Small intestine (tissue), 7 donors: ENCODE results near the gene UCKL1. TPM values are rescaled to one million over a fixed set of nuclear protein-coding genes. Genes with fewer than 3 reads are reported as not detected.
"Not testable (repeated sequence)": the region's sequence is repeated elsewhere in the genome, so short reads cannot be mapped to it uniquely, and the experiment has no call there.

Experiments
- DNase-seq, 2 donors: peaks; one replicate each; pipeline versions ENCODE4 v3.0.0 to v3.0.0-alpha.2; 2013
- FAIRE-seq: peaks from 2 replicates; lab custom pipeline; 2012; peaks lifted over from hg19 to GRCh38; lab: Jason Lieb, UNC
- H3K27ac ChIP-seq, 3 donors: one replicate each; pipeline ENCODE4 v1.5.1; 2013; ENCODE audit warnings: low read length in 2 of 3, mild to moderate bottlenecking in 2 of 3, control low read depth in 1 of 3, inconsistent platforms in 1 of 3, low read depth in 1 of 3, moderate library complexity in 1 of 3
- H3K27me3 ChIP-seq, 3 donors: one replicate each; pipeline ENCODE4 v1.6.1; 2013; ENCODE audit warnings: low read length in 3 of 3, inconsistent platforms in 1 of 3; ENCODE audit not compliant: control insufficient read depth in 3 of 3, insufficient read depth in 3 of 3
- H3K36me3 ChIP-seq, 3 donors: one replicate each; pipeline ENCODE4 v1.6.1; 2013; ENCODE audit warnings: low read length in 3 of 3, inconsistent platforms in 1 of 3, low read depth in 1 of 3, mild to moderate bottlenecking in 1 of 3, moderate library complexity in 1 of 3; ENCODE audit not compliant: control insufficient read depth in 3 of 3, insufficient read depth in 2 of 3
- H3K4me1 ChIP-seq, 3 donors: one replicate each; pipeline ENCODE4 v1.6.1; 2013; ENCODE audit warnings: low read length in 2 of 3, inconsistent platforms in 1 of 3, low read depth in 1 of 3, mild to moderate bottlenecking in 1 of 3, moderate library complexity in 1 of 3; ENCODE audit not compliant: control insufficient read depth in 3 of 3, insufficient read depth in 2 of 3
- H3K4me3 ChIP-seq, 3 donors: one replicate each; pipeline ENCODE4 v1.5.1; 2013; ENCODE audit warnings: low read length in 3 of 3, control low read depth in 1 of 3, inconsistent platforms in 1 of 3, low read depth in 1 of 3, mild to moderate bottlenecking in 1 of 3, moderate library complexity in 1 of 3
- H3K9me3 ChIP-seq, 2 donors: one replicate each; pipeline ENCODE4 v1.6.1; 2013; ENCODE audit warnings: low read depth in 1 of 2, low read length in 1 of 2; ENCODE audit not compliant: control insufficient read depth in 2 of 2, insufficient read depth in 1 of 2
- WGBS, 3 donors: extraction: QIAGEN DNeasy Blood & Tissue Kit; methylation state at CpG; one replicate each; pipeline ENCODE4 v1.1.7; 2013; 5-methylcytosine and 5-hydroxymethylcytosine counted together
- polyA plus RNA-seq, 4 donors: library from polyadenylated mRNA; stranded (reverse) in 3 of 4; unstranded in 1 of 4; fragments of 200-250 nt in 3 of 4; fragments of 120-200 nt in 1 of 4; gene quantifications; one replicate each; pipeline versions ENCODE4 v1.2.1 to v1.2.3, GENCODE V29; 2013
- donor health status: healthy with polysubstance abuse.
- donor health status: control.
- donor health status: control.
- donor health status: Bipolar disorder and iron deficiency.
- donor health status: healthy.

Gene UCKL1
- polyA plus RNA-seq, 4 donors, result 47.1 to 131 (median 64.9) TPM

GRCh38 chr20:63963348-63963741 lies 7.1 kb upstream of the UCKL1 start:
- H3K4me3 ChIP-seq, result no peak overlapping the region
- 89 to 96% (median 91%) methylated on average over 25 to 27 of the region's 27 CpGs for WGBS, 3 donors
- H3K36me3 ChIP-seq, result peaks cover 0 to 76% (median 0%) of the 10 kb centered on the region in 3 donors
- no peak overlapping the region for H3K27ac ChIP-seq
- no peaks in the 10 kb centered on the region for H3K27me3 ChIP-seq
- DNase-seq (no peak), FAIRE-seq (no peak)
- peaks cover 0 to 38% of the 10 kb centered on the region in 2 donors for H3K9me3 ChIP-seq
- H3K4me1 ChIP-seq, result no peaks in the 10 kb centered on the region

GRCh38 chr20:63962426-63963347 lies 6.5 kb upstream of the UCKL1 start:
- Histone ChIP-seq H3K36me3 (peaks cover 0 to 72% (median 0%) of the 10 kb centered on the region in 3 donors), H3K4me1 (peaks cover 0 to 5% (median 0%) of the 10 kb centered on the region in 3 donors), H3K4me3 (no peak overlapping the region), H3K27me3 (no peaks in the 10 kb centered on the region), H3K27ac (no peak overlapping the region), H3K9me3 (peaks cover 0 to 32% of the 10 kb centered on the region in 2 donors)
- DNase-seq (no peak), FAIRE-seq (no peak)
- 95 to 97% (median 96%) methylated on average over 51 to 61 of the region's 61 CpGs for WGBS, 3 donors

GRCh38 chr20:63961664-63962425 lies 5.6 kb upstream of the UCKL1 start:
- Histone ChIP-seq H3K4me3 (no peak overlapping the region), H3K4me1 (peaks cover 0 to 11% (median 0%) of the 10 kb centered on the region in 3 donors), H3K27ac (no peak overlapping the region), H3K27me3 (no peaks in the 10 kb centered on the region), H3K36me3 (peaks cover 0 to 63% (median 0%) of the 10 kb centered on the region in 3 donors), H3K9me3 (peaks cover 0 to 24% of the 10 kb centered on the region in 2 donors)
- WGBS, 3 donors, result 91 to 92% (median 91%) methylated on average over 25 to 26 of the region's 26 CpGs
- FAIRE-seq (no peak), DNase-seq (no peak)

- peaks cover 0 to 11% (median 0%) of the 10 kb centered on the region in 3 donors for H3K4me1 ChIP-seq
- H3K27ac ChIP-seq, DNase-seq, H3K27me3 ChIP-seq, FAIRE-seq, H3K4me3 ChIP-seq: not testable (repeated sequence)
- peaks cover 0 to 54% (median 0%) of the 10 kb centered on the region in 3 donors for H3K36me3 ChIP-seq
- H3K9me3 ChIP-seq, result peaks cover 0 to 15% of the 10 kb centered on the region in 2 donors
- WGBS, 3 donors, result 87 to 92% (median 89%) methylated on average over 8 to 15 of the region's 15 CpGs
Observed at GRCh38 chr20:63960654-63961621, 4.7 kb upstream of the UCKL1 start.

GRCh38 chr20:63959699-63960075 lies 3.5 kb upstream of the UCKL1 start:
- FAIRE-seq (no peak), DNase-seq (no peak)
- Histone ChIP-seq H3K36me3 (peaks cover 0 to 57% (median 0%) of the 10 kb centered on the region in 3 donors), H3K27me3 (no peaks in the 10 kb centered on the region), H3K4me3 (no peak overlapping the region), H3K27ac (no peak overlapping the region), H3K9me3 (peaks cover 0 to 14% of the 10 kb centered on the region in 2 donors), H3K4me1 (peaks cover 0 to 19% (median 0%) of the 10 kb centered on the region in 3 donors)
- WGBS, 3 donors, result 93 to 94% (median 94%) methylated on average over 14 to 17 of the region's 17 CpGs

GRCh38 chr20:63958964-63959698 lies 2.9 kb upstream of the UCKL1 start:
- Histone ChIP-seq H3K27ac (no peak overlapping the region), H3K4me1 (peaks cover 0 to 24% (median 1%) of the 10 kb centered on the region in 3 donors), H3K36me3 (peaks cover 0 to 57% (median 0%) of the 10 kb centered on the region in 3 donors), H3K27me3 (no peaks in the 10 kb centered on the region), H3K9me3 (peaks cover 0 to 8% of the 10 kb centered on the region in 2 donors), H3K4me3 (no peak overlapping the region)
- WGBS, 3 donors, result 85 to 93% (median 88%) methylated on average over 10 of the region's 10 CpGs
- DNase-seq (no peak), FAIRE-seq (no peak)

GRCh38 chr20:63958471-63958870 lies 2.3 kb upstream of the UCKL1 start:
- FAIRE-seq, result no peak
- DNase-seq, result no peak
- Histone ChIP-seq H3K4me3 (no peak overlapping the region), H3K27ac (peak overlapping the region in 1 of 3 donors; percentile 75), H3K27me3 (no peaks in the 10 kb centered on the region), H3K36me3 (peaks cover 0 to 56% (median 0%) of the 10 kb centered on the region in 3 donors), H3K4me1 (peaks cover 3 to 29% (median 5%) of the 10 kb centered on the region in 3 donors), H3K9me3 (peaks cover 0 to 2% of the 10 kb centered on the region in 2 donors)
- WGBS, 3 donors, result 65 to 72% (median 70%) methylated on average over 4 of the region's 4 CpGs
